ENCODE data around the gene PLXNA2. TPM values are rescaled to one million over a fixed set of nuclear protein-coding genes. Genes with fewer than 3 reads are reported as not detected.

Gene PLXNA2
- polyA plus RNA-seq, 2 of the 4 experiments (the other 2 are of a cell fraction), result 0.36 to 0.87 TPM

DNA sequence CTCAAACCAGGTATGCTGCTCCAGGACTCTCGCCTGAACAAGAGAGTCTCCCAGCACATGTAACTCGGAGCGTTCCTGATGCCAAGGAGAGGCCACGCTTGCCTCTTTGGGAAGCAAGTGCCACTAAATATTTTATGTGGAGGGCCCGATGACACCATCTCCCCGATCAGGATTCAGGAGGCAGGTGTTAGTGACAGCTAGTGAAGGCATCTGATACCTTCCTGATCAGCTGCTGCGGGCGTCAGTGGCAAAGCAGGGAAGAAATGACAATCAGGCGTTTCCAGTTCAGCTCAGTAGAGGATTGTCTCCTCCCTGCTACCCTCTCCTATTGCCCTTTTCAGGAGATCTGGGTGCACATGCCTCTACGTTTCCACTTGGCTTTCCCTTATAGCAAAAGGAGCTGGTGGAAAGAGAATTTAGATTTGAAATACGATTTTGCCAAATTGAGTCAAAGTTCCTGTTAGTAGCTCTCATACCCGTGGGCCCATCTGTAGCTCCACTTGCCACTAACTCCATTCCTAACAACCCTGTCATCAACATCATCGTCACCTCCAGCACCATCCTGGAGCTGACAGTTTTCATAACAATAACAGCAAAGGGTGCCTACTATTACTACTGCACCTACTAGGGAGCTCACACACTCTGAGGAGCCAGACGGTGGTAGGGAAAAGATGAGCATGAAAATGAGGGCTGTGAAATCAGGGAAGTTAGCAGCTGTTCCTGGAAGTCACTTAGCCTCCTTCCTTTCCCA, 21.6 kb downstream of the PLXNA2 start (continued):
- TF ChIP-seq PHF8 (IDR thresholded peaks at IDR 0.05; ENCODE audit: borderline replicate concordance, low read depth) (no peak), HOXB13 (CRISPR knock-in tag; IDR thresholded peaks at IDR 0.05; ENCODE audit: low read depth) (no peak), EP300 (IDR thresholded peaks at IDR 0.05) (no peak), CBX8 (IDR thresholded peaks at IDR 0.05) (no peak), MYC (IDR thresholded peaks at IDR 0.05; ENCODE audit: borderline replicate concordance, low read length) (no peak), POLR2A (IDR thresholded peaks at IDR 0.05; ENCODE audit: low read length) (no peak), GATA3 (IDR thresholded peaks at IDR 0.05; ENCODE audit: borderline replicate concordance) (no peak), FOSB (CRISPR knock-in tag; IDR thresholded peaks at IDR 0.05) (no peak)
- TF ChIP-seq, protein P1, sequence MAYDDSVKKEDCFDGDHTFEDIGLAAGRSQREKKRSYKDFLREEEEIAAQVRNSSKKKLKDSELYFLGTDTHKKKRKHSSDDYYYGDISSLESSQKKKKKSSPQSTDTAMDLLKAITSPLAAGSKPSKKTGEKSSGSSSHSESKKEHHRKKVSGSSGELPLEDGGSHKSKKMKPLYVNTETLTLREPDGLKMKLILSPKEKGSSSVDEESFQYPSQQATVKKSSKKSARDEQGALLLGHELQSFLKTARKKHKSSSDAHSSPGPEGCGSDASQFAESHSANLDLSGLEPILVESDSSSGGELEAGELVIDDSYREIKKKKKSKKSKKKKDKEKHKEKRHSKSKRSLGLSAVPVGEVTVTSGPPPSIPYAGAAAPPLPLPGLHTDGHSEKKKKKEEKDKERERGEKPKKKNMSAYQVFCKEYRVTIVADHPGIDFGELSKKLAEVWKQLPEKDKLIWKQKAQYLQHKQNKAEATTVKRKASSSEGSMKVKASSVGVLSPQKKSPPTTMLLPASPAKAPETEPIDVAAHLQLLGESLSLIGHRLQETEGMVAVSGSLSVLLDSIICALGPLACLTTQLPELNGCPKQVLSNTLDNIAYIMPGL (CRISPR knock-in tag; IDR thresholded peaks at IDR 0.05; ENCODE audit: borderline replicate concordance), result no peak

DNA sequence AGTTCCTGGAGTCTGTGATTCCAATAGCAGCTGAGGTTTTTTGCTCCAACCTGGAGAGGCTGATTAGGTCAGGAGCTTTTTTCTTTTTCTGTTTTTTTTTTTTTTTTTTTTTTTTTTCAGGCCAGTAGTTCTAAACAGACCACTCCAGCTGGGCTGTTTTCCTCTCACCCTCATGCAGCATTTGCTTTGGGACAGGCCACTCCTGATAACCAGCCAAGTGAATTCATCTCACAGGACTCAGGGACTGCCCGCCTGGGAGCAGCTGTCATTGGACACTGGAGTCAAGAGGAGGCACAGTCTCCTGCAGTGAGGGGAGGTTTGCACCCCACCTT, 22.9 kb downstream of the PLXNA2 start:
- H3K27ac ChIP-seq, result peak overlapping the region in 1 of 2 experiments; percentile 2; a peak in 1 of 6 replicates
- POLR2A ChIA-PET, result interaction anchor here (0.6 kb wide), 2 partner anchors 15 to 23 kb away, joined by 3 read pairs; no protein-coding TSS in a partner anchor
- ATAC-seq (no peak), FAIRE-seq (no peak), DNase-seq (ENCODE audit: low read depth in 1 of 2, low spot score in 1 of 2) (no peak)
- WGBS (ENCODE audit: missing lambda C conversion rate), result 86% methylated on average over 1 of the region's 1 CpG
- no peak overlapping the region for H3K4me2 ChIP-seq
- peaks cover 22% of the 10 kb centered on the region for H3K4me1 ChIP-seq
- no peak overlapping the region for H3K4me3 ChIP-seq
- CTCF ChIA-PET, result interaction anchor here (0.8 to 1.3 kb wide), 5 partner anchors 16 to 200 kb away, joined by 3 to 6 read pairs (median 4); no protein-coding TSS in a partner anchor
- TF ChIP-seq, protein P2, sequence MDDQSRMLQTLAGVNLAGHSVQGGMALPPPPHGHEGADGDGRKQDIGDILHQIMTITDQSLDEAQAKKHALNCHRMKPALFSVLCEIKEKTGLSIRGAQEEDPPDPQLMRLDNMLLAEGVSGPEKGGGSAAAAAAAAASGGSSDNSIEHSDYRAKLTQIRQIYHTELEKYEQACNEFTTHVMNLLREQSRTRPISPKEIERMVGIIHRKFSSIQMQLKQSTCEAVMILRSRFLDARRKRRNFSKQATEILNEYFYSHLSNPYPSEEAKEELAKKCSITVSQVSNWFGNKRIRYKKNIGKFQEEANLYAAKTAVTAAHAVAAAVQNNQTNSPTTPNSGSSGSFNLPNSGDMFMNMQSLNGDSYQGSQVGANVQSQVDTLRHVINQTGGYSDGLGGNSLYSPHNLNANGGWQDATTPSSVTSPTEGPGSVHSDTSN (IDR thresholded peaks at IDR 0.05), result no peak
- TF ChIP-seq CHD2 (IDR thresholded peaks at IDR 0.05; ENCODE audit: low read length, partially characterized antibody), result no peak
- no peak for TF ChIP-seq ESRRA (IDR thresholded peaks at IDR 0.05; ENCODE audit: borderline replicate concordance, low read length)
- TF ChIP-seq, protein P3, sequence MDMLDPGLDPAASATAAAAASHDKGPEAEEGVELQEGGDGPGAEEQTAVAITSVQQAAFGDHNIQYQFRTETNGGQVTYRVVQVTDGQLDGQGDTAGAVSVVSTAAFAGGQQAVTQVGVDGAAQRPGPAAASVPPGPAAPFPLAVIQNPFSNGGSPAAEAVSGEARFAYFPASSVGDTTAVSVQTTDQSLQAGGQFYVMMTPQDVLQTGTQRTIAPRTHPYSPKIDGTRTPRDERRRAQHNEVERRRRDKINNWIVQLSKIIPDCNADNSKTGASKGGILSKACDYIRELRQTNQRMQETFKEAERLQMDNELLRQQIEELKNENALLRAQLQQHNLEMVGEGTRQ (IDR thresholded peaks at IDR 0.05), result no peak
- TF ChIP-seq CBX2 (IDR thresholded peaks at IDR 0.05; ENCODE audit: borderline replicate concordance, low read depth), result no peak
- H3K9me3 ChIP-seq, result no peaks in the 10 kb centered on the region

DNA sequence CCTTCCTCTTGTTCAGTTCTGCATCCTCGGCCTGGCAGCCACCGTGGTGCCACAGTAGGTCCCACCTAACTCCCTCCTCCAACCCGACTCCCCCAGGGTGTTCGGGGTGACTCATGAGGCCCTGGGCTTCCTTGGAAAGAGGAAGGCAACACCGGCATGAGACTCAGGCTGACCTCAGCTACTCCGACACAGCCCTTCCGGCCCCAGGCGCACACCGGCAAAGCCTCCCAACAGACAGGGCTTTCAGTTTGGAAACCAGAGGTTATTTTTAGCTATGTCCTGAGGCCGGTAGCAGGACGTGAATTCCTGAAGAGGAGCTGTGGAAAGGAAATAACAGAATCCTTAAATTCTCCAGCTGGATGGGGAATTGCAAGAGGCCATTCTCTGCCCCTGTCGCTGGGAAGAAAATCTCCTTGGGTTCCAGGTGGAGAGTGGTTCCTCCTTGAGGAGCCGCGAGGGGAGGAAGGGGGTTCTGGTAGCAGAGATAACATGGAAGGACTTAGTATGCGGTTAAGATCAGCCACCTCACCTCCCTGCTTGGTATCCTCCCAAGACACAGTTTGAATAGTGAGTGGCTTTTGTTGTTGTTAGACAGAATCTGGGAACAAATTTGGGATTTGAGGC, 24.4 kb downstream of the PLXNA2 start:
- Histone ChIP-seq H3K4me3 (no peak overlapping the region), H3K9me3 (no peaks in the 10 kb centered on the region), H3K4me2 (no peak overlapping the region), H3K27ac (peak overlapping the region; percentile 25 to 59; a peak in 3 of 6 replicates), H3K4me1 (peaks cover 22% of the 10 kb centered on the region)
- DNase-seq (ENCODE audit: low read depth in 1 of 2, low spot score in 1 of 2) (no peak), FAIRE-seq (no peak), ATAC-seq (peak in 1 of 2 experiments; percentile 17; a peak in 1 of 6 replicates)
- ChIA-PET POLR2A (no interaction called here), CTCF (interaction anchor here (0.9 to 3.6 kb wide), 4 partner anchors 19 to 256 kb away, joined by 3 to 26 read pairs (median 4); no protein-coding TSS in a partner anchor)
- WGBS (ENCODE audit: missing lambda C conversion rate), result 81% methylated on average over 15 of the region's 15 CpGs
- TF ChIP-seq KDM1A (IDR thresholded peaks at IDR 0.05; ENCODE audit: low read depth) (no peak), MAZ (IDR thresholded peaks at IDR 0.05; ENCODE audit: borderline replicate concordance, low read depth, low read length) (no peak), JUNB (IDR thresholded peaks at IDR 0.05) (no peak), ZNF302 (CRISPR knock-in tag; IDR thresholded peaks at IDR 0.05) (no peak), CBX2 (IDR thresholded peaks at IDR 0.05; ENCODE audit: borderline replicate concordance, low read depth) (no peak), MAFK (IDR thresholded peaks at IDR 0.05; ENCODE audit: partially characterized antibody) (no peak), POLR2A (IDR thresholded peaks at IDR 0.05; ENCODE audit: low read length) (no peak), EHMT2 (IDR thresholded peaks at IDR 0.05; ENCODE audit: low read depth) (no peak), RARB (CRISPR knock-in tag; IDR thresholded peaks at IDR 0.05) (no peak)
- TF ChIP-seq, protein P4, sequence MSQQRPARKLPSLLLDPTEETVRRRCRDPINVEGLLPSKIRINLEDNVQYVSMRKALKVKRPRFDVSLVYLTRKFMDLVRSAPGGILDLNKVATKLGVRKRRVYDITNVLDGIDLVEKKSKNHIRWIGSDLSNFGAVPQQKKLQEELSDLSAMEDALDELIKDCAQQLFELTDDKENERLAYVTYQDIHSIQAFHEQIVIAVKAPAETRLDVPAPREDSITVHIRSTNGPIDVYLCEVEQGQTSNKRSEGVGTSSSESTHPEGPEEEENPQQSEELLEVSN (IDR thresholded peaks at IDR 0.05; ENCODE audit: borderline replicate concordance, low read depth), result no peak
- TF ChIP-seq, protein P1 (CRISPR knock-in tag; IDR thresholded peaks at IDR 0.05; ENCODE audit: borderline replicate concordance), result no peak
